ENCODE results near the gene KPNA6. TPM values are rescaled to one million over a fixed set of nuclear protein-coding genes. Genes with fewer than 3 reads are reported as not detected.

Gene KPNA6
- polyA plus RNA-seq, 1 of the 3 experiments (the other 2 are of a cell fraction): 13.1 TPM

- Histone ChIP-seq H3K9me2 (no peaks in the 10 kb centered on the region), H2AFZ (ENCODE audit: low read depth) (no peak overlapping the region), H3K4me2 (no peak overlapping the region), H3K9ac (no peak overlapping the region), H3K4me1 (ENCODE audit: control insufficient read depth in 1 of 2, insufficient read depth in 2 of 2, low read depth in 1 of 2, low read length in 1 of 2) (peaks cover 0 to 11% of the 10 kb centered on the region in 2 experiments; a peak in 2 of 4 replicates), H3K36me3 (replicated peaks in 1 of 2; ENCODE audit: control insufficient read depth in 1 of 2, insufficient read depth in 2 of 2, low read length in 1 of 2) (peaks cover 5 to 27% of the 10 kb centered on the region in 2 experiments), H3K4me3 (ENCODE audit: low read depth in 2 of 2, low read length in 1 of 2) (no peak overlapping the region), H3K27ac (ENCODE audit: low read depth in 2 of 2, low read length in 1 of 2) (no peak overlapping the region), H4K20me1 (ENCODE audit: insufficient read depth) (no peaks in the 10 kb centered on the region), H3K9me3 (no peaks in the 10 kb centered on the region), H3K79me2 (ENCODE audit: insufficient read depth) (peaks cover 27% of the 10 kb centered on the region), H3F3A (replicated peaks; ENCODE audit: insufficient read depth) (peaks cover 3% of the 10 kb centered on the region), H3K27me3 (ENCODE audit: insufficient read depth) (no peaks in the 10 kb centered on the region)
- ChIA-PET CTCF (interaction anchor here (0.9 to 3.6 kb wide), 14 partner anchors 10 to 156 kb away, joined by 3 to 45 read pairs (median 8); partner anchors contain the start of genes CCDC28B, FAM167B, IQCC and LCK), POLR2A (interaction anchor here (0.9 to 2.2 kb wide), 4 partner anchors 10 to 119 kb away, joined by 3 to 11 read pairs (median 10); partner anchors contain the start of genes IQCC and MARCKSL1)
- no peak for TF ChIP-seq EZH2phosphoT487 (IDR thresholded peaks at IDR 0.05; ENCODE audit: borderline replicate concordance, low read depth)
- no peak for TF ChIP-seq POLR2AphosphoS5 (IDR thresholded peaks at IDR 0.05; ENCODE audit: low read depth, low read length)
- no peak for TF ChIP-seq MEF2A (IDR thresholded peaks at IDR 0.05; ENCODE audit: borderline replicate concordance, low read depth)
- TF ChIP-seq, protein P1, sequence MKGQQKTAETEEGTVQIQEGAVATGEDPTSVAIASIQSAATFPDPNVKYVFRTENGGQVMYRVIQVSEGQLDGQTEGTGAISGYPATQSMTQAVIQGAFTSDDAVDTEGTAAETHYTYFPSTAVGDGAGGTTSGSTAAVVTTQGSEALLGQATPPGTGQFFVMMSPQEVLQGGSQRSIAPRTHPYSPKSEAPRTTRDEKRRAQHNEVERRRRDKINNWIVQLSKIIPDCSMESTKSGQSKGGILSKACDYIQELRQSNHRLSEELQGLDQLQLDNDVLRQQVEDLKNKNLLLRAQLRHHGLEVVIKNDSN (IDR thresholded peaks at IDR 0.05; ENCODE audit: borderline replicate concordance, low read depth): no peak
- no peak for TF ChIP-seq JUND (IDR thresholded peaks at IDR 0.05)
- no peak for TF ChIP-seq IRF3 (IDR thresholded peaks at IDR 0.05; ENCODE audit: low read depth, low read length)
- no peak for TF ChIP-seq FOXM1 (IDR thresholded peaks at IDR 0.05; ENCODE audit: low read depth)
- TF ChIP-seq RAD21 (IDR thresholded peaks at IDR 0.05; ENCODE audit: low read length): no peak
- TF ChIP-seq, protein P2, sequence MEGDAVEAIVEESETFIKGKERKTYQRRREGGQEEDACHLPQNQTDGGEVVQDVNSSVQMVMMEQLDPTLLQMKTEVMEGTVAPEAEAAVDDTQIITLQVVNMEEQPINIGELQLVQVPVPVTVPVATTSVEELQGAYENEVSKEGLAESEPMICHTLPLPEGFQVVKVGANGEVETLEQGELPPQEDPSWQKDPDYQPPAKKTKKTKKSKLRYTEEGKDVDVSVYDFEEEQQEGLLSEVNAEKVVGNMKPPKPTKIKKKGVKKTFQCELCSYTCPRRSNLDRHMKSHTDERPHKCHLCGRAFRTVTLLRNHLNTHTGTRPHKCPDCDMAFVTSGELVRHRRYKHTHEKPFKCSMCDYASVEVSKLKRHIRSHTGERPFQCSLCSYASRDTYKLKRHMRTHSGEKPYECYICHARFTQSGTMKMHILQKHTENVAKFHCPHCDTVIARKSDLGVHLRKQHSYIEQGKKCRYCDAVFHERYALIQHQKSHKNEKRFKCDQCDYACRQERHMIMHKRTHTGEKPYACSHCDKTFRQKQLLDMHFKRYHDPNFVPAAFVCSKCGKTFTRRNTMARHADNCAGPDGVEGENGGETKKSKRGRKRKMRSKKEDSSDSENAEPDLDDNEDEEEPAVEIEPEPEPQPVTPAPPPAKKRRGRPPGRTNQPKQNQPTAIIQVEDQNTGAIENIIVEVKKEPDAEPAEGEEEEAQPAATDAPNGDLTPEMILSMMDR (IDR thresholded peaks at IDR 0.05): no peak
- no peak for TF ChIP-seq NRF1 (IDR thresholded peaks at IDR 0.05; ENCODE audit: low read depth, low read length)
- TF ChIP-seq REST (IDR thresholded peaks at IDR 0.05; ENCODE audit: low read depth, low read length): no peak
- TF ChIP-seq, protein P3, sequence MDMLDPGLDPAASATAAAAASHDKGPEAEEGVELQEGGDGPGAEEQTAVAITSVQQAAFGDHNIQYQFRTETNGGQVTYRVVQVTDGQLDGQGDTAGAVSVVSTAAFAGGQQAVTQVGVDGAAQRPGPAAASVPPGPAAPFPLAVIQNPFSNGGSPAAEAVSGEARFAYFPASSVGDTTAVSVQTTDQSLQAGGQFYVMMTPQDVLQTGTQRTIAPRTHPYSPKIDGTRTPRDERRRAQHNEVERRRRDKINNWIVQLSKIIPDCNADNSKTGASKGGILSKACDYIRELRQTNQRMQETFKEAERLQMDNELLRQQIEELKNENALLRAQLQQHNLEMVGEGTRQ (IDR thresholded peaks at IDR 0.05; ENCODE audit: borderline replicate concordance, low read depth, low read length): no peak
- TF ChIP-seq TEAD4 (IDR thresholded peaks at IDR 0.05; ENCODE audit: borderline replicate concordance, insufficient read depth): no peak
- no peak for TF ChIP-seq RFX5 (IDR thresholded peaks at IDR 0.05; ENCODE audit: low read length)
- no peak for TF ChIP-seq GATA2 (CRISPR knock-in tag; IDR thresholded peaks at IDR 0.05)
- TF ChIP-seq RXRA (IDR thresholded peaks at IDR 0.05; ENCODE audit: borderline replicate concordance, low read depth): no peak
- TF ChIP-seq TAF1 (IDR thresholded peaks at IDR 0.05; ENCODE audit: borderline replicate concordance, low read depth, low read length): no peak
- no peak for DNase-seq
- WGBS (ENCODE audit: low lambda C conversion rate): 94% methylated on average over 5 of the region's 5 CpGs
Observed at GRCh38 chr1:32216566-32216965, 108.7 kb downstream of the KPNA6 start.
